SK-N-SH treated with all-trans-retinoic acid at 6 μM for 48 hours (cell line): Measurements from ENCODE around the gene SRGAP1.

Experiments
- PATZ1 ChIP-seq: fragments of 250-450 bp; sonication (Bioruptor Pico); IDR thresholded peaks from 2 replicates; pipeline ENCODE4 v1.8.0; 2020; ENCODE audit warnings: mild to moderate bottlenecking, moderate library complexity, borderline replicate concordance
- ZNF70 ChIP-seq: fragments of 450-650 bp; formaldehyde crosslinking; IDR thresholded peaks from 2 replicates; pipeline ENCODE4 v1.5.0; 2020; ENCODE audit warnings: mild to moderate bottlenecking, moderate library complexity
- ZNF8 ChIP-seq: fragments of 450-650 bp; formaldehyde crosslinking; IDR thresholded peaks from 2 replicates; pipeline ENCODE4 v1.5.0; 2020; ENCODE audit warnings: mild to moderate bottlenecking, moderate library complexity
- TF ChIP-seq, protein P1 (sequence below): fragments of 250-450 bp; sonication (Bioruptor Pico); IDR thresholded peaks from 2 replicates; pipeline ENCODE4 v1.5.1; 2020; ENCODE audit warnings: low read depth, mild to moderate bottlenecking, moderate library complexity

DNA sequence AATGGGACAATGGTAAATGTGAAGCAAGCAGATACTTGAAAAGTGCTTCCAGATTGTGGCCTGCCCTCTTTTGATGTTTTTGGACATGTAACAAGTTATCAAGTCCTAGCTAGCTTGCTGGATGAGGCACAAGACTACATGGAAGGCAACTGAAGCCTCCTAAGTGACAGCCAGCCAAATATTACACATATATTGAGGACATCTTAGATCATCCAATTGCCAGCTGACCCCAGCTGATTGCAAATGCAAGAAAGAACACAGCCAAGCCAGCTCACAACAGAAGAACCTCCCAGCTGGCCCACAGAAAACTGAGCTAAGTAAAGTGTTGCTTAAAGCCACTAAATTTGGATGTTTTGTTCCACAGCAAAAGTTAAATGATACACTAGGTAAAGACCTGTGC, 156.9 kb downstream of the SRGAP1 start:
- TF ChIP-seq, protein P1, sequence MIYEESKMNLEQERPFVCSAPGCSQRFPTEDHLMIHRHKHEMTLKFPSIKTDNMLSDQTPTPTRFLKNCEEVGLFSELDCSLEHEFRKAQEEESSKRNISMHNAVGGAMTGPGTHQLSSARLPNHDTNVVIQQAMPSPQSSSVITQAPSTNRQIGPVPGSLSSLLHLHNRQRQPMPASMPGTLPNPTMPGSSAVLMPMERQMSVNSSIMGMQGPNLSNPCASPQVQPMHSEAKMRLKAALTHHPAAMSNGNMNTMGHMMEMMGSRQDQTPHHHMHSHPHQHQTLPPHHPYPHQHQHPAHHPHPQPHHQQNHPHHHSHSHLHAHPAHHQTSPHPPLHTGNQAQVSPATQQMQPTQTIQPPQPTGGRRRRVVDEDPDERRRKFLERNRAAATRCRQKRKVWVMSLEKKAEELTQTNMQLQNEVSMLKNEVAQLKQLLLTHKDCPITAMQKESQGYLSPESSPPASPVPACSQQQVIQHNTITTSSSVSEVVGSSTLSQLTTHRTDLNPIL (CRISPR knock-in tag): no peak
- TF ChIP-seq ZNF70 (CRISPR knock-in tag): no peak
- TF ChIP-seq ZNF8 (CRISPR knock-in tag): no peak
- no peak for TF ChIP-seq PATZ1
